AG04449 (cell line): ENCODE results near the gene EVPL.

Experiments used
- CTCF ChIA-PET: fragments of 350-600 bp; formaldehyde crosslinking; extraction: SDS; loops from one replicate; lab custom pipeline; 2021; ENCODE audit warnings: antibody characterized with exemption; lab: Yijun Ruan, JAX
- POLR2A ChIA-PET: fragments of 400-600, 350-600 bp; formaldehyde crosslinking; extraction: SDS; loops from one replicate; lab custom pipeline; 2020; ENCODE audit warnings: antibody characterized with exemption, inconsistent platforms; lab: Yijun Ruan, JAX
- DNase-seq: peaks from one replicate; pipeline ENCODE4 v3.0.0-alpha.2; 2010; ENCODE audit warnings: low read depth, low spot score
- H3K4me3 ChIP-seq: 2 replicates; pipeline ENCODE4 v1.5.1; 2011; ENCODE audit warnings: low read depth, mild to moderate bottlenecking, control low read depth, low read length
- CTCF ChIP-seq: IDR thresholded peaks from one replicate; pipeline ENCODE4 v1.5.1; 2011; ENCODE audit warnings: mild to moderate bottlenecking, moderate library complexity, low read length, control low read depth, inconsistent platforms; ENCODE audit not compliant: insufficient read depth; ENCODE audit errors: missing control alignments

Gene EVPL

DNA sequence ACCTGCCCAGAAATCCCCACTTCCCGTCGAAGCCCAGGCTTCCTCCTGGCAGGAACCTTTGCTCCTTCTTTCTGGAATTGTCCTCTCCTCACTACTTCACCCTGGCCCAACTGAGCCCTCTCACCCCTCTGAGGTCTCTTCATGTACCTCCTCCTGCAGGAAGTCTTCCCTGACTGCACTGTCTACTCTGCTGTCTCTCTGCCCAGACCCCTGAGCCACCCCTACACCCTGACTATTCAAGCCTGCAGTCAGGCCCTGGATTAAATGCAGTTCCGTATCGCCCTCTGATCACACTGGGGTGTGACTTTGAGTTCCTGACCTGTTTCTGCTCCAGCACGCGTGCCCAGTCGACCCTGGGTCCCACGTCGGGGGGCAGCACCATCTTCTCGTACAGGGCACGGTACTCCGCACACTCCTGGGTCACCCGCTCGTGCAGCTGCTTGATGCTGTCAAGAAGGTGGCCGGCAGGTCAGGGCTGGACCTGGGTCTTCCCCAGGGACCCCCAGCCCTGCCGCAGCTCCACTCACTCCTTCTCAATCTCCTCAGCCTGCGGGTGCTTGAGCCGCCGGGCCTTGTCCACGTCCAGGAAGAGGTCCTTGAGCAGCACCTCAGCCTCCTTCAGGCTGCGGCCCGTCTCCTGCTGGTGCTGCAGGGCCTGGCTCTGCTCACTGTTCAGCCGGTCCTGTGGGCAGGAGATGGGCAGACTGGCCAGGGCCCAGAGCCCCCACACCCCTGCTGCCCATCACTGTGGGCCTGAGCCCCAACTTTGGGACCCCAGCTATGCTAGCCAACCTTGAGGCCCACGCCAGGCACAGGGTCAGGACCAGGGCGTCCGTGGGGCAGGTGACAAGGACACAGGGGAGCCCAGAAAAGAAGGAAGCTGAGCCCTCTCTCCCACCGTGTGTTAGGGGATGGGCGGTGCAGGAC lies 3.9 kb downstream of the EVPL start:
- TF ChIP-seq CTCF: no peak
- CTCF ChIA-PET: interaction anchor here (1.5 kb wide), 1 partner anchor 9 kb away, joined by 7 read pairs; no protein-coding TSS in a partner anchor
- POLR2A ChIA-PET: no interaction called here
- no peak for DNase-seq
- no peak overlapping the region for H3K4me3 ChIP-seq

GRCh38 chr17:76022285-76022684 lies 4.8 kb downstream of the EVPL start:
- DNase-seq: no peak
- ChIA-PET CTCF (interaction anchor here (1.0 to 15.6 kb wide), 2 partner anchors 8 to 20 kb away, joined by 3 to 363 read pairs; partner anchors contain the start of gene CDK3), POLR2A (interaction anchor here (0.7 kb wide), 1 partner anchor 43 kb away, joined by 3 read pairs; no protein-coding TSS in a partner anchor)
- H3K4me3 ChIP-seq: no peak overlapping the region
- TF ChIP-seq CTCF: no peak

GRCh38 chr17:76019833-76020467 lies 7.2 kb downstream of the EVPL start:
- CTCF ChIA-PET: interaction anchor here (0.6 to 15.6 kb wide), 6 partner anchors 11 to 260 kb away, joined by 3 to 363 read pairs (median 4); partner anchors contain the start of gene CDK3

GRCh38 chr17:76018801-76019200 lies 8.3 kb downstream of the EVPL start:
- no peak for TF ChIP-seq CTCF
- CTCF ChIA-PET: interaction anchor here (0.9 to 15.6 kb wide), 3 partner anchors 13 to 261 kb away, joined by 3 to 363 read pairs (median 113); partner anchors contain the start of gene CDK3
- POLR2A ChIA-PET: no interaction called here
- no peak overlapping the region for H3K4me3 ChIP-seq
- no peak for DNase-seq

More at GRCh38 chr17:76019833-76020467, 7.2 kb downstream of the EVPL start:
- DNase-seq: no peak
- no peak for TF ChIP-seq CTCF
- H3K4me3 ChIP-seq: no peak overlapping the region
- POLR2A ChIA-PET: no interaction called here

- DNase-seq: no peak
- TF ChIP-seq CTCF: no peak
- ChIA-PET CTCF (interaction anchor here (1.4 to 15.6 kb wide), 5 partner anchors 12 to 280 kb away, joined by 4 to 363 read pairs (median 15); partner anchors contain the start of gene CDK3), POLR2A (no interaction called here)
- no peak overlapping the region for H3K4me3 ChIP-seq
Observed at GRCh38 chr17:76018340-76018680, 8.8 kb downstream of the EVPL start.
